Stimulated activated CD8-positive, alpha-beta memory T cell treated with anti-CD3 and anti-CD28 coated beads, Interleukin-7, amount 100 ng/mL, for 48 hours (primary cell): ENCODE data around the gene DCT.

ENCODE experiments used
- DNase-seq, 2 donors: peaks; one replicate each; pipeline ENCODE4 v3.0.0-alpha.2; 2020; ENCODE audit warnings: low read depth in 1 of 2; ENCODE audit errors: extremely low read depth in 1 of 2

The DCT gene

DNA sequence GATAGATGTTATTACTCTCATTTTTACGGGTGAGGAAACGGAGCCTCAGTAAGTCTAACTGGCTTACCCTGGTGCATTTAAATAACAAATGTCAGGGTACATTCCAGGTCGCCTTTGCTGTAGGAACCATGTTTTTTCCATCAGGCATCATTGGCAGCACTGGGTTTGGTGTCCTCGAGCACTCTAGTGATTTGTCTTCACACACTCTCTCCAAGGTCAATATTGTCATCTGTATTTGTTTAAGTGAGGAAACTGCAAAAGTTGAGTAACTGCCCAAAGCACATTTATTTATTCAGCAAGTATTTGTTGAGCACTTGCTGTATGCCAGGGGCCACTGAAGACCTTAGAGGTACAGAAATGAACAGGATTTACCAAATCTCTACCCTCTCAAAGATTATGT lies 78.6 kb downstream of the DCT start:
- DNase-seq, result no peak

DNA sequence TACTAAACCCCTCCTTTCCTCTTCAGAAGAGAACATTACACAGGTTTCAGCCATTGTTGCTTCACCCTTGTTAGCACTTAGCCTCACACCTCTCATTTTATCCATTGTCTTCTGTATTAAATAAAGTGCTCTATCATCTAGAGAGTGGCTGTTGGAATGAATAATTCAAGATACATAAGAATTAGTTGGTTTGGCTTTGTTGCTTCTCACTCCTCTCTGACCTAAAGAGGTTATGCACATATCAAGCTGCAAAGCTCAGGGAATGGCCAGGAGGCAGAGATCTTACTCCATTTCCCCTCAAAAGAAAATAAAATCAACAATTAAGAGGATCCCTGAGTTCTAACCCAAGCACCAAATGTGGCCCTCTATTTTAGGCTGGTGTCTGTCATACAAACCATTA lies 79.7 kb downstream of the DCT start:
- DNase-seq, result no peak

DNA sequence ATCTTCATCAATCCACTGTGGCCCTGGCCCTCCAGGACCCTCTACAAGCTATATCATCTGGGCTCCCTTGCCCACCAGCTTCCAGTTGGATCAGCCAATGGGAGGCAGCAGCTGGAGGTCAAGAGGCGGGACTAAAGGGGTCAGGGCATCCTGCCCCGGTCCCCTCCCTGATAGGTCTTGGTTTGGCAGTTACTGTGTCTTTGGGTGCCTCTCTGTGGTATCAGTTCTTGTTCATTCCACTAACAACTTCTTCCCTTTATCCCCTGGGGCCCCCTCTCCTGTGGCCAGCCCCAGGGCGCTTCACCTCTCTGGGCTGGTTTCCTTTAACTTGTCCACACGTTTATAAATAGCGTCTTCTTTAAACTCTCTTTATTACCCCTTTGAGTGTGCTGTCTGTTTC lies 83.6 kb downstream of the DCT start:
- DNase-seq, result no peak

DNA sequence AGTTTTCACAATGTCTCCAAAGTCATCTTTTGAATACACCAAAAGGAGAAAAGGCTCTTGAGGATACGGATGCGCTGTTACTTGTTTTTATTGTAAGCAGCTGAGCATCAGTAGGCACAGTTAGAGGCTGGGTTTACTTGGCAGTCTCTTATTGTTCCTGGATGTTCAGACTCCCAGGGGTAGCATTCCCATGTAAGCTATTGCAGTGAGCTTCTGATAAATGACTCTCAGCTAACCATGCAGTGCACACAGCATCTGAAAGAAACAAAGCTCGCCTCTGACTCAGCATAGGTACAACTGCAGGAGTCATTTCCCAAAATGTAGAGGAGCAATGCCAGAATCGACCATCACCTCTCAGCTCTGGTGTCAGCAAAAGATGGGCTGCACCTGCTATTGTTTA lies 84.8 kb downstream of the DCT start:
- DNase-seq, result no peak

- no peak for DNase-seq
Observed at GRCh38 chr13:94390881-94391280, 88.6 kb downstream of the DCT start.

- no peak for DNase-seq
Observed at GRCh38 chr13:94389604-94390351, 89.7 kb downstream of the DCT start.

DNA sequence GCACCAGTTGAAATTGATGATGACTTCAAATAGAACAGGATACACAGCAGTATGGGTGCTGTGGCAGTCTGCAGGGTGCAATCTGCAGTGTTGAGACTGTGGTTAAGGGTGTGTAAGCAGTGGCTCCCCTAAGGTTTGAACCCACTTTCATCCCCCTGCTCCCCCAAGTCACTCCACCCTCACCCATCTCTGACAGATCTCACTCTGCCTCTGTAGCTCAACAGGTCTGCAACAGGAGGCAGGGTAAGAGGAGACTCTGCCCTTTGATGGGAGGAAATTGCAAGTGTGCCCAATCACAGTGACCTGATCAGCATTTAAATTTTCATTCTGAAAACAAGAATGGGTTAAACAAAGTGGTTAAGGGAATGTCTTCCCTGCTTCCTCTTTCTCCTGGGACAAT lies 92.4 kb downstream of the DCT start:
- DNase-seq, result no peak
